Daoy (cell line): Measurements from ENCODE around the gene AMBN. TPM values are rescaled to one million over a fixed set of nuclear protein-coding genes. Genes with fewer than 3 reads are reported as not detected.
"Not testable (repeated sequence)": the region's sequence is repeated elsewhere in the genome, so short reads cannot be mapped to it uniquely, and the experiment has no call there.

Source experiments
- DNase-seq: peaks from one replicate; pipeline ENCODE4 v3.0.0-alpha.2; 2015; ENCODE audit warnings: low read depth
- total RNA-seq: library from RNA; depleted of rRNA; stranded (reverse); fragments of >200 nt; shearing (Covaris generic); gene quantifications from 2 replicates; pipeline ENCODE4 v1.2.3, GENCODE V29; 2014

AMBN gene
- total RNA-seq, 1 experiment from 2014 or later, result 0.06 TPM

- no peak for DNase-seq
Measured at GRCh38 chr4:70607334-70607853, 15.3 kb downstream of the AMBN start.

- no peak for DNase-seq
Measured at GRCh38 chr4:70608324-70608723, 16.3 kb downstream of the AMBN start.

- no peak for DNase-seq
Measured at GRCh38 chr4:70613306-70614183, 21.5 kb downstream of the AMBN start.

- DNase-seq, result no peak
Measured at GRCh38 chr4:70614184-70614555, 22.1 kb downstream of the AMBN start.

GRCh38 chr4:70619288-70619687 is 27.2 kb downstream of the AMBN start:
- DNase-seq, result no peak

- DNase-seq, result no peak
Measured at GRCh38 chr4:70619778-70620177, 27.7 kb downstream of the AMBN start.

- no peak for DNase-seq
Measured at GRCh38 chr4:70623323-70623722, 31.3 kb downstream of the AMBN start.

- no peak for DNase-seq
Measured at GRCh38 chr4:70624226-70624793, 32.3 kb downstream of the AMBN start.

- no peak for DNase-seq
Measured at GRCh38 chr4:70627620-70628019, 35.6 kb downstream of the AMBN start.

- DNase-seq, result no peak
Measured at GRCh38 chr4:70628444-70628843, 36.4 kb downstream of the AMBN start, which contains the start of gene ENAM. ENAM (plus strand) TSS chr4:70628744; CDS start chr4:70629501, 757 bp downstream.

GRCh38 chr4:70629469-70630090 is 37.5 kb downstream of the AMBN start:
- no peak for DNase-seq

GRCh38 chr4:70630162-70630561 is 38.1 kb downstream of the AMBN start:
- DNase-seq, result no peak

GRCh38 chr4:70632028-70632427 is 40.0 kb downstream of the AMBN start:
- DNase-seq, result peak; percentile 1

- DNase-seq, result no peak
Measured at GRCh38 chr4:70634482-70634881, 42.4 kb downstream of the AMBN start.

- DNase-seq, result no peak
Measured at GRCh38 chr4:70637239-70637913, 45.3 kb downstream of the AMBN start.

GRCh38 chr4:70640192-70640591 is 48.1 kb downstream of the AMBN start:
- DNase-seq, result no peak

- DNase-seq, result not testable (repeated sequence)
Measured at GRCh38 chr4:70650741-70651140, 58.7 kb downstream of the AMBN start.

GRCh38 chr4:70651864-70652506 is 59.9 kb downstream of the AMBN start:
- peak; percentile 2 for DNase-seq

- DNase-seq, result no peak
Measured at GRCh38 chr4:70654605-70655011, 62.6 kb downstream of the AMBN start.
